Measurements from ENCODE around the gene GOLGA6B. TPM values are rescaled to one million over a fixed set of nuclear protein-coding genes. Genes with fewer than 3 reads are reported as not detected.
"Not testable (repeated sequence)": the region's sequence is repeated elsewhere in the genome, so short reads cannot be mapped to it uniquely, and the experiment has no call there.

The GOLGA6B gene
- total RNA-seq, 2 donors from 2014 or later: not detected

DNA sequence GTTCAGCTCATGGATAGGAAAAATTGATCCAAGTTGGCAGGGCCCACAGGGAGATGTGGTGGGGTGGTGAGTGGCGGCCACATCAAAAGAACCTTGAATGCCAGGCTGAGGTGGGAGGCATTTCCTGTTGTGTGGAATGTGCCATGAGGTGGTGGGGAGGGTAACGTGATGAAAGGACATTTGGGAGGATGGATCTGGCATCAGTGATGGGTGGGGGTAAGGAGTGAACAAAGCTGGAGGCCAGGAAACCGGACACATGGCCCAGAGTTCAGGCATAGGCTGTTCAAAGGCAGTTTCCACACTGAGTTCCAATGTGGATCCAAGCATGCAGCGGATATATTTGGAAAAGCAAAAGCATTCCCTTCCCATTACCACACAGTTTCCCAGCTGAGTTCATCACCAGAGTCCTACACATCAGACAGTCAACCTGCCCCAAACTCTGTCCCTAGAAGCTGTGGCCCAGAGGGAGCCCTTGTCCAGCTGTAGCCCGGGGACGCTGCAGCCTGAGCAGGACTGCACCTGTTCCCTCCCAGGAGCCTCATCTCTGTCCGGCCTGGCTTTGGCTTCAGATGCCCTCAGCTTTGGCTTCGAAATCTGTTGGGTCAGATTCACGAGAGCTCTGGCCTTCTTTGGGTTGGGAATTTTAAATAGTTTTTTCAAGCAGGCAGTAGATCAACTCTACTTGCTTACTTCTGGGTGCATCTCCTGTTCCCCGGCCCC is 37.8 kb upstream of the GOLGA6B start:
- Histone ChIP-seq H3K36me3 (no peaks in the 10 kb centered on the region), H3K27me3 (no peaks in the 10 kb centered on the region), H3K27ac (no peak overlapping the region), H3K4me1 (no peaks in the 10 kb centered on the region), H3K9me3 (no peaks in the 10 kb centered on the region), H3K4me3 (no peak overlapping the region), H3K9ac (ENCODE audit: low read depth in 2 of 2, low read length in 2 of 2) (no peak overlapping the region)
- TF ChIP-seq, protein P1, sequence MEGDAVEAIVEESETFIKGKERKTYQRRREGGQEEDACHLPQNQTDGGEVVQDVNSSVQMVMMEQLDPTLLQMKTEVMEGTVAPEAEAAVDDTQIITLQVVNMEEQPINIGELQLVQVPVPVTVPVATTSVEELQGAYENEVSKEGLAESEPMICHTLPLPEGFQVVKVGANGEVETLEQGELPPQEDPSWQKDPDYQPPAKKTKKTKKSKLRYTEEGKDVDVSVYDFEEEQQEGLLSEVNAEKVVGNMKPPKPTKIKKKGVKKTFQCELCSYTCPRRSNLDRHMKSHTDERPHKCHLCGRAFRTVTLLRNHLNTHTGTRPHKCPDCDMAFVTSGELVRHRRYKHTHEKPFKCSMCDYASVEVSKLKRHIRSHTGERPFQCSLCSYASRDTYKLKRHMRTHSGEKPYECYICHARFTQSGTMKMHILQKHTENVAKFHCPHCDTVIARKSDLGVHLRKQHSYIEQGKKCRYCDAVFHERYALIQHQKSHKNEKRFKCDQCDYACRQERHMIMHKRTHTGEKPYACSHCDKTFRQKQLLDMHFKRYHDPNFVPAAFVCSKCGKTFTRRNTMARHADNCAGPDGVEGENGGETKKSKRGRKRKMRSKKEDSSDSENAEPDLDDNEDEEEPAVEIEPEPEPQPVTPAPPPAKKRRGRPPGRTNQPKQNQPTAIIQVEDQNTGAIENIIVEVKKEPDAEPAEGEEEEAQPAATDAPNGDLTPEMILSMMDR (IDR thresholded peaks at IDR 0.05): no peak
- intact Hi-C loops (cut with DNase I): no loop called here
- DNase-seq: no peak

DNA sequence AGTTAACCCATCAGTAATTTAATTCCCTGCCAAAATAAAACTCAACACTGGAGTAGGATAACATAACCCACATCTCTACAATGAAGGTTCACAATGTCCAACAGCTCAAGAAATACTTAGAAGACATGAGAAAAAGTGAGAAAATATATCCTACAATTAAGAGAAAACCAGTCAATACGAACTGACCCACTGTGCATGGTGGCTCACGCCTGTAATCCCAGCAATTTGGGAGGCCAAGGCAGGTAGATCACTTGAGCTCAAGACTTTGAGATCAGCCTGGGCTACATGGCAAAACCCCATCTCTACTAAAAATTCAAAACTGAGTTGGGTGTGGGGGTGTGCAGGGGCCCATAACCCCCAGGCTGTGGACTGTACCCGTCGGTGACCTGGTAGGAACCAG is 30.6 kb upstream of the GOLGA6B start:
- H3K4me3 ChIP-seq; H3K36me3 ChIP-seq; H3K27me3 ChIP-seq; intact Hi-C loops (cut with DNase I); H3K9ac ChIP-seq (ENCODE audit: low read depth in 2 of 2, low read length in 2 of 2); H3K27ac ChIP-seq; H3K4me1 ChIP-seq; H3K9me3 ChIP-seq; DNase-seq: not testable (repeated sequence)

DNA sequence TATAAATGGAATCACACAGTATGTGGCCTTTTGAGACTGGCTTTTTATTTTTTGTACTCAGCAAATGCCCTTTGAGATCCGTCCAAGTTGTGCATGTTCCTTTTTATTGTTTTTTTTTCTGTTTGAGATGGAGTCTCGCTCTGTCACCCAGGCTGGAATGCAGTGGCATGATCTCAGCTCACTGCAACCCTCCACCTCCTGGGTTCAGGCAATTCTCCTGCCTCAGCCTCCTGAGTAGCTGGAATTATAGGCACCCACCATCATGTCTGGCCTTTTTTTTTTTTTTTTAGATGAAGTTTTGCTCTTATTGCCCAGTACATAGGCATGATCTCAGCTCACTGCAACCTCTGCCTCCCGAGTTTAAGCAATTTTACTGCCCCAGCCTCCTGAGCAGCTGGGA is 28.3 kb upstream of the GOLGA6B start:
- H3K4me3 ChIP-seq; H3K36me3 ChIP-seq; H3K4me1 ChIP-seq; H3K27ac ChIP-seq; H3K27me3 ChIP-seq; DNase-seq; H3K9ac ChIP-seq (ENCODE audit: low read depth in 2 of 2, low read length in 2 of 2); H3K9me3 ChIP-seq; intact Hi-C loops (cut with DNase I): not testable (repeated sequence)

DNA sequence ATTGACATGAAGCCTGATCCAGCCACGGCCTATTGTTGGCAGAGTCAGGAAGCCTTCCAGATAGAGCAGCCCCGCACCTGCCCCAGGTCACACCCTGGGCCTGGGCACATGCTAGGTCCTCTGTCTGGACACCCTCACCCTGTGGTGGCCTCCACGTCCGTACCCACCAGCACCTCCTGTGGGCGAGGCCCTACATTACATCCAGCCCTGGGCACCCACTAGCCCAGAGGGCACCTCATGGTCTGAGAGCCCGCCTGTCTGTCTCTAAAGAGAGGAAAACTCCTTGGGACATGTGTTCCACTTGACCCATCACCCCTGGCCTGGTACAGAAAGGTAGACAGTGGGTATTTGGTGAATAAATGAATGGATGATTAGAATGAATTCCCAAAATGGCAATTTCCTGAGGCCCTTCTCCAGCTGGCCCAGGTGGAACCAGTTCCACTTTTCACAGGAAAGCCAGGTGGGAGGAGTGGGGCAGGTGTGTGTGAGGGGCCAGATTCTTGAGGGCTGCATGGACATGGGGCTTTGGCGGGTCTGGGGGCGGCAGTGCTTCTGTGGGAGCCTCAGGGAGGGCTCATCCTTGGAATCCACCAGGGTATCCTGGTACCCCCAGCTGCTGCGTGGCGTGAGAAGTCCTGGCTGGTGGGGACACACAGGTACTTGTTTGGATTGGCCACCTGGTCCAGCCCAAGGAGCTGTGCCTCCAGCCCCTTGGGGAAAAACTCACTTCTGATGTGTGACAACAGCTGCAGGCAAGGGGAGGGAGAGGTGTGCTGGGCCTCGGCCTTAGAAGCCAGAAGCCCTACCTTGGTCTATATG is 26.0 kb upstream of the GOLGA6B start:
- H3K27me3 ChIP-seq; intact Hi-C loops (cut with DNase I); H3K9me3 ChIP-seq; H3K36me3 ChIP-seq; H3K4me1 ChIP-seq; DNase-seq; H3K9ac ChIP-seq (ENCODE audit: low read depth in 2 of 2, low read length in 2 of 2); H3K4me3 ChIP-seq; H3K27ac ChIP-seq: not testable (repeated sequence)

- DNase-seq; intact Hi-C loops (cut with DNase I); H3K36me3 ChIP-seq: not testable (repeated sequence)
Observed at GRCh38 chr15:72629068-72629570, 25.4 kb upstream of the GOLGA6B start.

GRCh38 chr15:72636519-72637282 is 17.8 kb upstream of the GOLGA6B start:
- H3K27me3 ChIP-seq; H3K4me1 ChIP-seq; H3K27ac ChIP-seq; H3K36me3 ChIP-seq; intact Hi-C loops (cut with DNase I); H3K9ac ChIP-seq (ENCODE audit: low read depth in 2 of 2, low read length in 2 of 2); H3K9me3 ChIP-seq: not testable (repeated sequence)
- peak; percentile 83 for DNase-seq
- peak overlapping the region; percentile 20 for H3K4me3 ChIP-seq

More at GRCh38 chr15:72629068-72629570, 25.4 kb upstream of the GOLGA6B start:
- H3K4me3 ChIP-seq; H3K4me1 ChIP-seq; H3K9ac ChIP-seq (ENCODE audit: low read depth in 2 of 2, low read length in 2 of 2); H3K27ac ChIP-seq; H3K9me3 ChIP-seq; H3K27me3 ChIP-seq: not testable (repeated sequence)

- H3K4me1 ChIP-seq; H3K4me3 ChIP-seq; intact Hi-C loops (cut with DNase I); H3K27ac ChIP-seq; H3K27me3 ChIP-seq; H3K9ac ChIP-seq (ENCODE audit: low read depth in 2 of 2, low read length in 2 of 2); H3K36me3 ChIP-seq; H3K9me3 ChIP-seq; DNase-seq: not testable (repeated sequence)
Observed at GRCh38 chr15:72639759-72640483, 14.6 kb upstream of the GOLGA6B start.

DNA sequence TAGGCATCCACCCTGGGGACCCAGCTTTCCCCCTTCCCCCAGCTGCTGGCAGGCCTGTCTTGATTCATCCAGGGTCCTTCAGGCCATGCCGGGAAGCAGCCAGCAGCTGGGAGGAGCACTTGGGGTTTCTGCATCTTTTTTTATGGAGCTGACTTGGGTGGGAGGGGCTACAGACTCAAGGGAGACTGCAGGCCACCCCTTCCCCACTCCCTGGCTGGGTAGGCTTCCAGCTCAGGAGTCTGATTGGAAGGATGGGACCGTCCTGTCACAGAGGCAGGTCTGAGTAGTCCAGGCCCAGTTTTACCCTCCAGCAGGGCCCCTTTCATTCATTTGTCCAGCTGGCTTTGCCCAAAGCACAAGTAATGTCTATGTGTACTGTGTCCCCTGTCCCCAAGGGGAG is 12.2 kb upstream of the GOLGA6B start:
- intact Hi-C loops (cut with DNase I); DNase-seq; H3K9ac ChIP-seq (ENCODE audit: low read depth in 2 of 2, low read length in 2 of 2); H3K27me3 ChIP-seq; H3K4me1 ChIP-seq; H3K36me3 ChIP-seq; H3K9me3 ChIP-seq; H3K4me3 ChIP-seq; H3K27ac ChIP-seq: not testable (repeated sequence)

- H3K9ac ChIP-seq (ENCODE audit: low read depth in 2 of 2, low read length in 2 of 2); DNase-seq; H3K9me3 ChIP-seq; H3K27me3 ChIP-seq; H3K4me3 ChIP-seq; intact Hi-C loops (cut with DNase I); H3K36me3 ChIP-seq; H3K27ac ChIP-seq; H3K4me1 ChIP-seq: not testable (repeated sequence)
Observed at GRCh38 chr15:72648631-72649253, 5.8 kb upstream of the GOLGA6B start.

DNA sequence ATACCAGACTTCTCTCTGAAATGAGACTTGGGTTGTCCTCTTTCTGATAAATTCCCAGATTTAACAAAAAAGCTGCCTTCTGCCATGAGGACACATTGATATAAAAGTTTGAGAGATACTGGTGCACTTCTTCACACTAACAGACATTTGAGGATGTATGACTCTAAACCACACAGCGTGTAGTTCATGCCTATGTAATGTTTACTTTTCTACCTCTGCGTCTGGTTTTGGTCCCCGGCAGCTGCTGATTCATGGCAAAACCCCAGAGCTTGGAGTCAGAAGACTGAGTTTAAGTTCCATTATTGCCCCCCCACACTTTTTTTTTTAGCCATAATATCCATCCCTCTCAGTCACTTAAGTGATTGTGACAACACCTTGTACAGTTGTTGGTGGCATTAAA is 1.5 kb downstream of the GOLGA6B start:
- intact Hi-C loops (cut with DNase I); H3K9ac ChIP-seq (ENCODE audit: low read depth in 2 of 2, low read length in 2 of 2); H3K9me3 ChIP-seq; H3K4me3 ChIP-seq; H3K4me1 ChIP-seq; DNase-seq; H3K27ac ChIP-seq; H3K27me3 ChIP-seq; H3K36me3 ChIP-seq: not testable (repeated sequence)

GRCh38 chr15:72661081-72661480 is 6.6 kb downstream of the GOLGA6B start:
- H3K9me3 ChIP-seq; intact Hi-C loops (cut with DNase I); DNase-seq; H3K27ac ChIP-seq; H3K4me1 ChIP-seq; H3K36me3 ChIP-seq; H3K4me3 ChIP-seq; H3K9ac ChIP-seq (ENCODE audit: low read depth in 2 of 2, low read length in 2 of 2); H3K27me3 ChIP-seq: not testable (repeated sequence)

Data from colonic mucosa (tissue), 4 donors.